Activated CD4-positive, alpha-beta T cell treated with anti-CD3 and anti-CD28 coated beads, Interleukin-2, amount 50 U/mL, for 48 hours (primary cell): Measurements from ENCODE around the gene KCNQ4.

ENCODE experiments used
- DNase-seq, 2 experiments: peaks; one replicate each; pipeline ENCODE4 v3.0.0-alpha.2; 2020

KCNQ4 gene

GRCh38 chr1:40783001-40783905 lies at the start of gene KCNQ4:
KCNQ4 (plus strand) TSS chr1:40783787; CDS start chr1:40784094, 307 bp downstream.
- DNase-seq = peak; percentile 26 to 31

- no peak for DNase-seq
These were observed 48.5 kb upstream of the KCNQ4 start for GRCh38 chr1:40734882-40735628.

DNA sequence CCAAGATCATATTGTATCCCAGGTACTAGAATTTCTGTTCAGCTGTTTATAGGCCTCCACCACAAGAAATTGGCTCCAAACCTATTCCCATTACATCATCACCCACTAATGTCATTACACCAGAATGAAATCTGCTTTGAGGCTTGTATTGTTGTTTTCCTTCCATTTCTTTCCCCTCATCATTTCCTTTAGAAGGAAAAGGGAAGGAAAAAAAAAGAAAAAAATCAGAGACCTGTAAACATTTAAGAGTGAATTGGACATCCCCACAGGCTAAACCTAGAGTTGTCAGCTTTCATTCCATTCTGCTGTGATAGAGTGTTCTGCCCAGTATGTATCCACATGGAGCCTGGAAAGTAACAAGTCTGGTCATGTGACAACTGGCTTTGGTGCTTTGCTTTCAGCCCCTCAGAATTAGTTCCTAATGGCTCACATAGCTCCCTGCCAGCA lies 47.5 kb upstream of the KCNQ4 start:
- DNase-seq = no peak

GRCh38 chr1:40738831-40739230 lies 44.8 kb upstream of the KCNQ4 start:
- no peak for DNase-seq

DNA sequence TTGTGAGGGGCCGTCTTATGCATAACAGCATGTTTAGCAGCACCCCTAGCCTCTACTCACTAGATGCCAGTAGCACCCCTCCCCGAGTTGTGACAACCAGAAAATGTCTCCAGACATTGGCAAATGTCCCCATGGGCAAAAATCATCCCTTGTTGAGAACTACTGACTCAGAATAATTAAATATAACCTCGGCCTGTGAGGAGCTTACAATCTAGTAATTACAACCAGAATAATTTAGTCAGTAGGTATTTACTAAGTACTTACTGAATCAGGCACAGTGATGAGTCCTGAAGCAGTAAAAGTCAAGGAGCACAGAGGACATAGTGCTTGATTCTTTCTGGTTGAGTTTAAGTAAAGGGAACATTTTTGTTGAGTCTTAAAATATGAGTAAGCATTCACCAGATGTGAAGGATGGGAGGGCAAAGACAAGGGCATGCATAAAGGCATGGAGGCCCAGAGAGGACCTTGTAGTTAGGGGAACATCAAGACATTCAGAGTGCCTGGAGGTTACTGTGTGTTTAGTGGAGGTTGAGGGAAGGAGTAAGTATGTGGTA lies 44.1 kb upstream of the KCNQ4 start:
- no peak for DNase-seq

GRCh38 chr1:40740039-40740996 lies 43.3 kb upstream of the KCNQ4 start:
- no peak for DNase-seq

DNA sequence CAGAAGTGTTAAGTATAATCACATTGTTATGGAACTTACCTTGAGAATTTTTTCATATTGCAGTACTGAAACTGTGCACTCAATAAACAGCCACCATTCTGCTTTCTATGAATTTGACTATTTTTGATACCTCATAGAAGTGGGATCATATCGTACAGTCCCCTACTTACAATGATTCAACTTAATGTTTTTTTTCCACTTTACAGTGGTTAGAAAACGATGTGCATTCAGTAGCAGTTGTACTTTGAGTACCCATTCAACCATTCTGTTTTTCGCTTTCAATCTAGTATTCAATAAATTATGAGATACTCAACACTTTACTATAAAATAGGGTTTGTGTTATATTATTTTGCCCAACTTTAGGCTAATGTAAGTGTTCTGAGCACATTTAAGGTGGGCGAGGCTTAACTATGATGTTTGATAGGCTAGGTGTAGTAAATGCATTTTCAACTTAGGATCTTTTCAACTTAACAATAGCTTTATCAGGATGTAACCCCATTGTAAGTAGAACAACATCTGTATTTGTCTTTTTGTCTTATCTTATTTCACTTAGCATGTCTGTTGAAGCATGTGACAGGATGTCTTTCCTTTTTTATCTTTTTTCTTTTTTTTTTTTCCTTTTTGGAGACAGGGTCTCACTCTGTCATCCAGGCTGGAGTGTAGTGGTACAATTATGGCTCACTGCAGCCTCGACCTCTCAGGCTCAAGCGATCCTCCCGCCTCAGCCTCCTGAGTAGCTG lies 42.4 kb upstream of the KCNQ4 start:
- no peak for DNase-seq

DNA sequence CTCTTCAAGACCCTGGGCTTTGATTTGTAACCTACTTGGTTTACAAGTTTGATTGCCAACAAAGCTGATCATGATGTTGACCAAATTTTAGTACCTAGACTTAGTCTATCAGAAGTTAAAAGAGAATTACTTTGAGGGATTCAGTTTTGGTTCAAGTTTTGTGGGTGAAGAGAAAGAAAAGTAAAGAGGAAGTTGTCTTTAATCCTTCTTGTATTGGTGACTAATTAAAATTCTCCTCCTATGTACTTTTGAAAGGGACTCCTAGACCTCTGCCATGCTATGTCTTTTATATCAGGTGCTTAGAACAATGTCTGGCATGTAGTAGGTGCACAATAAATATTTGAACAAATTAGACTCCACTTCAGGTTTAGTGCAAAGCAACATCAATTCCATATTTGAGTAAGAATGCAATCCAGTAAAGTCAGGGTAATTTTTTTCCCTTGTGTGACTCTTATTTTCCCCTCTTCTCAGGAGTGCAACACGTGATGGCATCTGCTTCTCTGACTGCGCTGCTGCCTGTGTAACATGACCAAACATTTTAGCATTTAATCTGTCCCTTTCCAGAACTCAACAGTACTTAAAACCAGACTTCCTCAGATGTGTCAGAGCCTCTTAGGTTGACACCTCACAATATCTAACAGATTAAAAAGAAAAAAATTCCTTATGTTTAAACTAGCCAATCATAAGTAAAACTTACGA lies 41.1 kb upstream of the KCNQ4 start:
- peak in 1 of 2 experiments; percentile 23 for DNase-seq

- DNase-seq = no peak
These were observed 40.1 kb upstream of the KCNQ4 start for GRCh38 chr1:40743452-40743851.

DNA sequence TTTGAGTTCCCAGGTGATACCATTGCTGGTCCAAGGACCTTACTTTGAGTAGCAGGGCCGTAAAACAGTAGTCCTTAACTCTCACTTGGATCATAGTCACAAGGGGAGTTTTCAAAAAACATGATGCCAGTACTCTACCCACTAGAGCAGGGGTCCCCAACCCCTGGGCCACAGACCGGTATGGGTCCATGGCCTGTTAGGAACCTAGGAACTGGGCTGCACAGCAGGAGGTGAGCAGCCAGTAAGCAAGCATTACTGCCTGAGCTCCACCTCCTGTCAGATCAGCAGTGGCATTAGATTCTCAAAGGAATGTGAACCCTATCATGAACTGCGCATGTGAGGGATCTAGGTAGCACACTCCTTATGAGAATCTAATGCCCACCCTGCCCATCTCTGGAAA lies 39.7 kb upstream of the KCNQ4 start:
- no peak for DNase-seq

DNA sequence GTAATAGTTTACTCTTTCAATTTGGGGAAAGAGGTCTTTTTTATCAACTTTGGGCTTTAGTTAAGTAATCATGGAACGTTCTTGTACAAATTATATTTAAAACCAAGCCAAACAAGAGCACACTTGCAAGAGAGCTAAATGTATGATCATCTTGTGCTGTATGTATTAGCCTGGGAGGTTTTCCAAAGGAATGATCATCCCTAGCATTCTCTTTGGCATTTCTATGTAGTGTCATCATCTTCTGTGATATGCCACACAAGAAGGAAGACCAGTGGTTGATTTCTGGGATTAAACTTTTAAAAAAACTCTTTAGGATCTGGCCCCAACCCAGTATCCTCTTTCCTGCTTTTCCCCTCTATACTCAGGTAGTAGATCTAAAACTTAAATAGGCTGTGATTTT lies 38.4 kb upstream of the KCNQ4 start:
- DNase-seq = no peak

DNA sequence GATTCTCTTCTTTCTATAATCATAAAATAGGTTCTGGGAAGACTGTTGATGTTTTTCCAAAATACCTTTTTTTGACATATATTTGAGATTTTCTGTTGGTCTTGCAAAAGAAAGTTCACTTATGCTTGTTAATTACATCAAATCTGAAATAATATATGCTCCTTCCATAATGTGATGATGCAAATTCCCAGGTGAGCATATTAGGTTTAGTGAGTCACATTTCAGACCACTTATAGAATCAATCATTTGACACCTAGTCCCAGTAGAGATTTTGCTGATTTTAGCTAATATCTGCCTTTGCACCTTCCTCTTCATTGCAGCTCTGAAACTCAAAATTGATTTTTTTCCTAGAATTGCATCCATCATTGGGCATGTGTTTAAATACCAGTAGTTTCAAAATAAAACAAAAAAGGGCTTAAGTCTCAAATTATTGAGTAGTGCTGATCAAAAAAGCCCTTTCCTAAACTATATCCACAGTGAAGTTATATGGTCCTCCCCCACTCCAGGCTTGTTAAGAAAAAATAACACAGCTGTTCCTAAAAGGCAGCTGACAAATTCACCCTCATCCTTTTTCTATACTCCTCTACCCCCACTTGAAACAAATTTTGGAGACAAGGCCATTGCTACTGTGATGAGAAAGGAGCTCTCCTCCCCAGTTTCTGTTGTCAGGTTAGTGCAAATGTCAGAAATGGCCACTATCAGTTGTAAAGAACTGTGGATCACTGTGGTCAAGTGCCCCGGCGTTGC lies 37.1 kb upstream of the KCNQ4 start:
- DNase-seq = no peak

DNA sequence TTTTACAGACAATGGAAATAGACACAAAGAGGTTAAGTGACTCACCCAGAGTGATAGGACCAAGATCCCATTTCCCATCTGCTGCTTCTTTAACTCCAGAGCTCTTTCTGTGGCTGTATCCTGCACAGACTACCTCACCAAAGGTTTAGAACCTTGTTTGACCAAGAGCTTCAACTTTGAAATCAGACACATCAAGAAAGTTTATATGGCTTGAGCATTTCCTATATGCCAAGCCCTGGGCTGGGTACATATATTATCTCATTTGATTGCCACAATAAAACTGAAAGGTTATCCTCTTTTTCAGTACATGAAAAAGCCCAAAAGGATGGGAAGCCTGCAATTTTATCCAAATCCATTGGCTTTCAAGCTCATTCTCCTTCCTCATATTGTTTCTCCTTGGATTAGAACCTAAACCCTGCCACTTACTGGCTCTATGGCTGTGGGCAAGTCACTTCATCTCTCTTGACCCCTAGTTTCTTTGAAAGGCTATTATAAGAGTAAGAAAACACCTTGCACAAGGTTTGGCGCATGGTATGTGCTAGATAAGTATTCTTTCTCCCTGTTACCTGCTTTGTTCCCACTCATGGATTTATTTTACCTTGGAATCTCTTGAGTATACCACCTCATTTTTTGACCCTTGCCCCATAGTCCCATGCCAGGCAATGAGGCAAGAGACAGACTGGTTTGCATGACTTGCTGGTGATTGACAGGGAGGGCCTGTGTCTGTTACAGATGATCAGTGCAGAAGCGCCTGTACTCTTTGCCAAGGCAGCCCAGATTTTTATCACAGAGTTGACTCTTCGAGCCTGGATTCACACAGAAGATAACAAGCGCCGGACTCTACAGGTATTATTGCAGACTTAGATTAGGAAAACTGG lies 34.5 kb upstream of the KCNQ4 start:
- DNase-seq = no peak

GRCh38 chr1:40749817-40750216 lies 33.8 kb upstream of the KCNQ4 start:
- DNase-seq = no peak

- no peak for DNase-seq
These were observed 33.1 kb upstream of the KCNQ4 start for GRCh38 chr1:40750451-40750908.

DNA sequence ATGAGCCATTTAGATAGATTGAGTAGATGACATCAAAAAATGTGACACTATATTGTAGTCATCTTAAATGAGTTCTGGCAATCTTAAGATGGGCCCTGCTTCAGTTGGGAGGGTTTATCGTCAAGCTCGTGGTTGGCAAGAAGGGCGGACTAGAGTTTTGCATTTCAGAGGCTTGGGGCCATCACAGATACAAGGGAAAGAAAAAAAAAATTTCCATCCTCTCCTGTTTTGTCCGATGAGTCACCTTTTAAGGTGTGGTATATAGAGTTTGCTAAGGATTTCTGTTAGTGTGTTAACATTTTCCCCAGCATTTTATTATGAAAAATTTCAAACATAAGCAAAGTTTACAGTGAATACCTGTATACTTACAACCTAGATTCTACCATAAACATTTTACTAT lies 31.8 kb upstream of the KCNQ4 start:
- no peak for DNase-seq

DNA sequence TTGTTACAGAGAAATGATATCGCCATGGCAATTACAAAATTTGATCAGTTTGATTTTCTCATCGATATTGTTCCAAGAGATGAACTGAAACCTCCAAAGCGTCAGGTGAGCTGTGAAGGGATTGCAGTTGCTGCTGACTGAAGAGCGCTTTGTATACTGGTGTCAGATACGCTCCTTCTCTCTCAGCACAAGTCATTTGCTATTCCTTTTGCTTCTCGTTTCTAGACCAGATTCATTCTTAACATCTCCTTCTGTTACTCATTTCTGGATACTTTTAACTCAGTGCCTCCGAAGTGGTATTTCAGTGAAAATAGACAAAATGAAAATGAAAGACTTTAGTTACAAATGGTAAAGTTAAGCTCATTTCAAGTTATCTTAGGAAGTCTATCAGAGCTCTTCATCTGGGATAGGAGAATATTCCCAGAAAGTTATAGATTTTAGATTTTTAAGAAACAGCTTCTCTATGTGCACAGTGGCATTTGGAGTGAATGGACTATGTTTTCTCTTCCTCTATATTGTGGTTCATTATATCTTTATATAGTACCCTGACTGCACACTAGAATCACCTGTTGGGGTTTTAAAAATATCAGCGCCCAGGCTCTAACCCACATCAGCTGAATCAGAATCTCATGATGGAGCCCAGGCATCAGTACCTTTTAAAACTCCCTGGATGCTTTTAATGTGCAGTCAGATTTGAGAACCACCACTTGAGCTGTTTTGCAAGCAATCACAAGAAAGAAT lies 30.3 kb upstream of the KCNQ4 start:
- no peak for DNase-seq

GRCh38 chr1:40754201-40754600 lies 29.4 kb upstream of the KCNQ4 start:
- no peak for DNase-seq
